Activated naive CD4-positive, alpha-beta T cell treated with anti-CD3 and anti-CD28 coated beads, Interleukin-2, amount 50 U/mL, for 72 hours (primary cell): ENCODE measurements around the gene AHNAK2. TPM values are rescaled to one million over a fixed set of nuclear protein-coding genes. Genes with fewer than 3 reads are reported as not detected.
"Not testable (repeated sequence)": the region's sequence is repeated elsewhere in the genome, so short reads cannot be mapped to it uniquely, and the experiment has no call there.

Experiments used
- ATAC-seq, 2 donors: fragments of 150-1000 bp; cut with Tn5 transposase; 2 replicates each; pipeline ENCODE4 v1.10.0; 2021; ENCODE audit warnings: mild to moderate bottlenecking in 2 of 2, moderate library complexity in 2 of 2
- DNase-seq, 2 donors: peaks; one replicate each; pipeline ENCODE4 v3.0.0; 2021 to 2022; ENCODE audit warnings: low spot score in 2 of 2
- H3K27ac Mint-ChIP-seq, 2 donors: one replicate each; pipeline ENCODE4 v1.8.0; 2022; ENCODE audit warnings: mild to moderate bottlenecking in 2 of 2, mixed read lengths in 2 of 2
- H3K36me3 Mint-ChIP-seq, 2 donors: one replicate each; pipeline ENCODE4 v1.8.0; 2022; ENCODE audit warnings: mixed read lengths in 2 of 2
- H3K9me3 Mint-ChIP-seq, 2 donors: one replicate each; pipeline ENCODE4 v1.8.0; 2022; ENCODE audit warnings: mixed read lengths in 2 of 2
- total RNA-seq, 2 donors: library from RNA; stranded (reverse); gene quantifications; one replicate each; pipeline ENCODE4 v1.2.3, GENCODE V29; 2022

The AHNAK2 gene
- under 1 TPM; 0.02 to 0.10 TPM for total RNA-seq

- DNase-seq, result peak; percentile 61 to 74
- H3K36me3 Mint-ChIP-seq, result peaks cover 0 to 6% of the 10 kb centered on the region in 2 donors
- ATAC-seq, result peak; percentile 74 to 89
- no peak within 1 kb of the TSS for H3K27ac Mint-ChIP-seq
- no peaks in the 10 kb centered on the region for H3K9me3 Mint-ChIP-seq
Observed at GRCh38 chr14:104977681-104978653, at the start of gene AHNAK2. AHNAK2 (minus strand) TSS chr14:104978374; CDS start chr14:104978237, 137 bp downstream.

DNA sequence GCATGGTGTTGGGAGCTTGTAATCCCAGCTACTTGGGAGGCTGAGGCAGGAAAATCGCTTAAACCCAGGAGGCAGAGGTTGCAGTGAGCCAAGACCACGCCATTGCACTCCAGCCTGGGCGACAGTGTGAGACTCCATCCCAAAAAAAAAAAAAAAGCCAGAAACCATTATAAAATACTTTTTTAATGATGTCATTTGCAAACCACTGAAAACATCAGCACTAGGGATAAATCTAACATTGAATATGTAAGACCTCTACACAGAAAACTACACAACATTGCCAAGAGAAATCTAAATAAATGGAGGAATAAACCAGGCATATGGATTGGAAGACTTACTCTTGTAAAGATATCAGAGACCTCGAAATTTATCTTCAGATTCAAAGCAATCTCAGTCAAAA is 49.5 kb upstream of the AHNAK2 start:
- H3K27ac Mint-ChIP-seq, DNase-seq, H3K9me3 Mint-ChIP-seq, ATAC-seq, H3K36me3 Mint-ChIP-seq: not testable (repeated sequence)

DNA sequence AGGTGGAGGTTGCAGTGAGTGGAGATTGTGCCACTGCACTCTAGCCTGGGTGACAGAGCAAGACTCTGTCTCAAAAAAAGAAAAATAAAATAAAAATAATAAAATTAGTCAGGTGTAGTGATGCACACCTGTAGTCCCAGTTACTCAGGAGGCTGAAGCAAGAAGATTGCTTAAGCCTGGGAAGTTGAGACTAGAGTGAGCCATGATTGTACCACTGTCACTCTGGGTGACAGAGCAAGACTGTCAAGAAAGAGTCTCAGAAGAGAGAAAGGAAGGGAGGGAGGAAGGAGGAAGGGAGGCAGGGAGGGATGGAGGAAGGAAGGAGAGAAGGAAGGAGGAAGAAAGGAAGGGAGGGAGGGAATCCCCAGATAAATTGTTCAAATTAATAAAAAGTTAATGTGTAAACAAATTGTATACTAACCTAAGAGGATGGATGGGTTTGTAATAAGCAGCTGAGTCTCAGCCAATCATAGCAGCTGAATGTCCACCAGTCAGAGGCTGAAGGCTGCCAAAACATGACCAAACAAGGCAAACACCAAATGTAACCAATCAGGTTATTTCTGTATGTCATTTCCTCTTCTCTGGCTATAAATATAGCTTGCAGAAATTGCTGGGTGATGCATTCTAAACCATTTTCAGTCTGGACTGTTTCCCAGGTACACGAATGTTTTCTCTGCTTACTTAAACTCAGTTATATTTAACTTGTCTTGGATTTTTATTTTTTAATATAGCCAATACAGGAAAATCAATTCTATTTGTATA is 48.8 kb upstream of the AHNAK2 start:
- Mint-ChIP-seq H3K27ac (peak overlapping the region; percentile 62 to 82), H3K9me3 (peaks cover 0 to 4% of the 10 kb centered on the region in 2 donors), H3K36me3 (peaks cover 0 to 1% of the 10 kb centered on the region in 2 donors)
- ATAC-seq (no peak), DNase-seq (no peak)

DNA sequence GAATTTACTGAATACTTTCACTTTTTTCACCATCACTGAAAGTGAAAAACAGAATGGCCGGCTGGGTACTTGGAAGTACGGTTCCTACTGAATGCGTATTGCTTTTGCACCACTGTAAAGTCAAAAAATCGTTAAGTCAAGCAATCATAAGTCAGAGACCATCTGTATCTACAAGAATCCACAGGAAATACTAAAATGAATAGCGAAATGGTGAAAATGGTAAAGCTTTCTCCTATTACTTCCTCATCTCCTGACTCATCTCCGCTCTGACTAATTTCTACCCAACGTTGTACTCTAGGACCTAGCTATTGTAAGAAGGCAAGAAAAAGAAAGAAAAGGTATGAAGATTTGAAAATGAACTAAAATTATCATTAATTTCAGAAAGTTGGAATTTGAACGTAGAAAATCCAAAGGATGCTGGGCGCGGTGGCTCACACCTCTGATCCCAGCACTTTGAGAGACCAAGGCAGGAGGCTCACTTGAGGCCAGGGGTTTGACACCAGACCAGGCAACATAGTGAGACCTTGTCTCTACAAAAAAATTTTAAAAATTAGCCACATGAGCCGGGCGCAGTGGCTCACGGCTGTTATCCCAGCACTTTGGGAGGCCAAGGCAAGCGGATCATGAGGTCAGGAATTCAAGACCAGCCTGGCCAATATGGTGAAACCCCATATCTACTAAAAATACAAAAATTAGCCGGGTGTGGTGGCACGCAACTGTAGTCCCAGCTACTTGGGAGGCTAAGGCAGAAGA is 48.0 kb upstream of the AHNAK2 start:
- DNase-seq (no peak), ATAC-seq (peak; percentile 54 to 76)
- H3K9me3 Mint-ChIP-seq, result peaks cover 0 to 4% of the 10 kb centered on the region in 2 donors
- peak overlapping the region; percentile 22 to 82 for H3K27ac Mint-ChIP-seq
- H3K36me3 Mint-ChIP-seq, result peaks cover 6% of the 10 kb centered on the region in 2 donors

DNA sequence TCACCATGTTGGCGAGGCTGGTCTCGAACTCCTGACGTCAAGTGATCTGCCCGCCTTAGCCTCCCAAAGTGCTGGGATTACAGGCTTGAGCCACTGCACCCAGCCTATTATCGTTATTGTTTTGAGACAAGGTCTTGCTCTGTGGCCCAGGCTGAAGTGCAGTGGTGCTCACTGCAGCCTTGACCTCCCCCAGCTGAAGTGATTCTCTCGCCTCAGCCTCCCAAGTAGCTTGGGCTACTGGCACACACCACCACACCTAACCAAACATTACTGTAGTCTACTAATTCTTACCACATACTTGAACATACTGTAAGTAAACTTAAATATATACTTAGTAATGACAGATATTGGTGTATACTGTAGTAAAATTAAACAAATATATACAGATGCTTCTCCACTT is 47.3 kb upstream of the AHNAK2 start:
- H3K27ac Mint-ChIP-seq, result peak overlapping the region; percentile 22 to 82
- H3K9me3 Mint-ChIP-seq, result peaks cover 0 to 4% of the 10 kb centered on the region in 2 donors
- ATAC-seq (no peak), DNase-seq (no peak)
- H3K36me3 Mint-ChIP-seq, result peaks cover 6% of the 10 kb centered on the region in 2 donors

GRCh38 chr14:105023791-105024480 is 45.8 kb upstream of the AHNAK2 start:
- Mint-ChIP-seq H3K36me3 (peaks cover 20% of the 10 kb centered on the region in 2 donors), H3K9me3 (peaks cover 0 to 4% of the 10 kb centered on the region in 2 donors), H3K27ac (no peak overlapping the region)
- ATAC-seq (no peak), DNase-seq (no peak)

- H3K9me3 Mint-ChIP-seq, result peaks cover 0 to 4% of the 10 kb centered on the region in 2 donors
- no peak overlapping the region for H3K27ac Mint-ChIP-seq
- ATAC-seq (no peak), DNase-seq (no peak)
- peaks cover 22 to 26% of the 10 kb centered on the region in 2 donors for H3K36me3 Mint-ChIP-seq
Observed at GRCh38 chr14:105023144-105023543, 45.0 kb upstream of the AHNAK2 start.

DNA sequence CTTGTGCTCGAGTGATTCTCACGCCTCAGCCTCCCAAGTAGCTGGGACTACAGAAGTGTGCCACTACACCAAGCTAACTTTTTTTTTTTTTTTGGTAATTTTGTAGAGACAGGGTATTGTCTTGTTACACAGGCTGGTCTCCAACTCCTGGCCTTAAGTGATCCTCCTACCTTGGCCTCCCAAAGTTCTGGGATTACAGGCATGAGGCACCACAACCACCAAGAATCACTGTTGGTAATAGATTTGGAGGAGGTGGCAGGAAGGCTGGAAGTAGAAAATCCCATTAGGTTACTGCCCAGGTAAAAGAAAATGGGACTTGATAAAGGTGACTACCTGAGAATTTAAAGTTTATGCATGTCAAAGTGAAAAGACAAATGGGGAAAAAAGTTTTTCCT is 44.1 kb upstream of the AHNAK2 start:
- ATAC-seq, result no peak
- H3K9me3 Mint-ChIP-seq, result peaks cover 0 to 4% of the 10 kb centered on the region in 2 donors
- H3K27ac Mint-ChIP-seq, result peak overlapping the region; percentile 91 to 98
- DNase-seq, result no peak
- peaks cover 22 to 33% of the 10 kb centered on the region in 2 donors for H3K36me3 Mint-ChIP-seq

DNA sequence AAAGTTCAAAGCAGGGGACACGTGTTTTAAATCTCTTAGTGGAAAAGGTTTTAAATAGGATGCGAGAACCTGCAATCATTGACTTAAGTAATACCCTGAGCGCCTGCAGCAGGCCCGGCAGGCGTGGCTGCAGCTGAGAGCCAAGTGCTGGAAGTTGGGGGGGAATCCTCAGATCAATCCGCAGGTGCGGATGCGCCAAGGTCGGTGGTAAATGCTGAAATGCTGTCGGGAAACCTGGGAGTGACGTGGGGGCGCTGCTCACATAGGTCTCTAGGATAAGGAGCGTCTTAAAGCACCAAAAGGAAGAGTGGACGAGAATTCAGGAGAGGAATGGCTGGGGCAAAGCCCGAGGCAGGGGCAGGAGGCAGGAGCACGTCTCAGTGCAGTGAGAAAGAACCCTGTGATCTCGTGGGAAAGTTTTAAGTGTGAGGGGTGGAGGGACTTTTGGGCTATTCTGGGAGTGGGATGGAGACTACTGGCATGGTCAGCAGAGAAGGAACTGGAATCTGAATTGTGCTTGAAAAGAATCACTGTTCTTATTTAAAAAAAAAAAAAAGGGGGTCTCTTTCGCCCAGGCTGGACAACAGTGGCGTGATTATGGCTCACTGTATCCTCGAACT is 43.6 kb upstream of the AHNAK2 start:
- peaks cover 24 to 35% of the 10 kb centered on the region in 2 donors for H3K36me3 Mint-ChIP-seq
- H3K27ac Mint-ChIP-seq, result peak overlapping the region; percentile 91 to 98
- H3K9me3 Mint-ChIP-seq, result peaks cover 0 to 1% of the 10 kb centered on the region in 2 donors
- DNase-seq (no peak), ATAC-seq (no peak)

DNA sequence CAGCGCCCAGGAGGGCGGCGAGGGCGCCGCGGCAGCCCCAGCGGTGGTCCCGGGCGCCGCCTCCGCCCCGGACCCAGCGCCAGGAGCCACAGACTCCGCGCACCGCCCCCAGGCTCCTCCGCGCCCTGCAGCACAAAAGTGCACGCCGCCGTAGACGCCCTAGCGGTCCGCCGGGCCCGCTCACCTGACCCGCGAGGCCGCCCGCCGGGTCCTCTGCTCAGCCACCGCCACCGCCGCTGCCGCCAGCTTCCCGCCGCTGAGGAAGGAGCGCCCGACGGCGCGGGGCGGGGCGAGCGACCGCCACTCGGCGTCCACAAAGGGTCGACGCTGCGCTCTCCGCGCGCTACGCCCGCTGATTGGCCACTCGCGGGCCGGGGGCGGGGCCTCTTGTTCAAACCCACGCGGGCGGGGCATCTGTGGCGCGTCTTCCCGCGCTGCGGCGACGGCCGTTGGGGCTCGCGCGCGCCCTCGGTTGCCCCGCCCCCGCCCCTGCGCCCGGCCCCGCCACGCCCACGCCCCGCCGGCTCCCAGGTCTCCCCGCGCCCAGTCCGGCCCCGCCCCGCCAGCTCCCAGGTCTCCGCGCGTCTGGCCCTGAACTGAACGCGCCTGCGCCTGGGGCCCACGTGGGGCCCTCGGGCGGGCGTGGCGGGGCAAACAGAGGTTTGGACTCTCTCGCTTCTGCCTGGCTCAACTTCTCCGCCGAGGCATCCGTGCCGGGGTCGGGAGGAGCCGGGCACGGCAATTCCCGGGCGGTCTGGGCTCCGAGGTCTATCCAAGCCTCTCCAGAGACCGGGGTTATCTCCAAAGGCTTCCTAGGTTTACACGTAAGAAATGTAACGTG is 42.9 kb upstream of the AHNAK2 start, which contains the start of gene CDCA4:
TSS of gene CDCA4 (minus strand) at position 269 of the 841 bp plus-strand sequence. CDS start 9,154 bp downstream, outside the sequence.
- ATAC-seq, result peak; percentile 82 to 87
- Mint-ChIP-seq H3K27ac (peak within 1 kb of the TSS; percentile 91 to 98), H3K36me3 (peaks cover 31 to 43% of the 10 kb centered on the region in 2 donors), H3K9me3 (no peaks in the 10 kb centered on the region)
- peak; percentile 99 for DNase-seq

GRCh38 chr14:105019861-105020814 is 42.0 kb upstream of the AHNAK2 start:
- peaks cover 35 to 47% of the 10 kb centered on the region in 2 donors for H3K36me3 Mint-ChIP-seq
- no peaks in the 10 kb centered on the region for H3K9me3 Mint-ChIP-seq
- ATAC-seq, result peak in 1 of 2 donors; percentile 28
- peak; percentile 53 to 74 for DNase-seq
- peak overlapping the region; percentile 86 to 98 for H3K27ac Mint-ChIP-seq

GRCh38 chr14:105018414-105018813 is 40.2 kb upstream of the AHNAK2 start:
- DNase-seq, result no peak
- Mint-ChIP-seq H3K27ac (peak overlapping the region in 1 of 2 donors; percentile 86), H3K36me3 (peaks cover 35 to 47% of the 10 kb centered on the region in 2 donors), H3K9me3 (no peaks in the 10 kb centered on the region)
- no peak for ATAC-seq

- H3K27ac Mint-ChIP-seq, result peak overlapping the region in 1 of 2 donors; percentile 86
- H3K36me3 Mint-ChIP-seq, result peaks cover 29 to 40% of the 10 kb centered on the region in 2 donors
- ATAC-seq, result no peak
- no peak for DNase-seq
- no peaks in the 10 kb centered on the region for H3K9me3 Mint-ChIP-seq
Observed at GRCh38 chr14:105015905-105016304, 37.7 kb upstream of the AHNAK2 start.
